ENCODE data around the gene MCF2L2. TPM values are rescaled to one million over a fixed set of nuclear protein-coding genes. Genes with fewer than 3 reads are reported as not detected.

The MCF2L2 gene
- polyA plus RNA-seq, 1 donor from 2014 or later = 0.15 TPM

GRCh38 chr3:183319371-183319770 is 109.0 kb downstream of the MCF2L2 start:
- Mint-ChIP-seq H3K4me1 (no peaks in the 10 kb centered on the region), H3K36me3 (no peaks in the 10 kb centered on the region), H3K27me3 (no peaks in the 10 kb centered on the region), H3K27ac (no peak overlapping the region), H3K4me3 (no peak overlapping the region), H3K9me3 (no peaks in the 10 kb centered on the region)

GRCh38 chr3:183318877-183319276 is 109.5 kb downstream of the MCF2L2 start:
- H3K36me3 Mint-ChIP-seq = no peaks in the 10 kb centered on the region
- no peak overlapping the region for H3K27ac Mint-ChIP-seq
- no peaks in the 10 kb centered on the region for H3K4me1 Mint-ChIP-seq
- H3K4me3 Mint-ChIP-seq = no peak overlapping the region
- H3K9me3 Mint-ChIP-seq = no peaks in the 10 kb centered on the region
- H3K27me3 Mint-ChIP-seq = no peaks in the 10 kb centered on the region

DNA sequence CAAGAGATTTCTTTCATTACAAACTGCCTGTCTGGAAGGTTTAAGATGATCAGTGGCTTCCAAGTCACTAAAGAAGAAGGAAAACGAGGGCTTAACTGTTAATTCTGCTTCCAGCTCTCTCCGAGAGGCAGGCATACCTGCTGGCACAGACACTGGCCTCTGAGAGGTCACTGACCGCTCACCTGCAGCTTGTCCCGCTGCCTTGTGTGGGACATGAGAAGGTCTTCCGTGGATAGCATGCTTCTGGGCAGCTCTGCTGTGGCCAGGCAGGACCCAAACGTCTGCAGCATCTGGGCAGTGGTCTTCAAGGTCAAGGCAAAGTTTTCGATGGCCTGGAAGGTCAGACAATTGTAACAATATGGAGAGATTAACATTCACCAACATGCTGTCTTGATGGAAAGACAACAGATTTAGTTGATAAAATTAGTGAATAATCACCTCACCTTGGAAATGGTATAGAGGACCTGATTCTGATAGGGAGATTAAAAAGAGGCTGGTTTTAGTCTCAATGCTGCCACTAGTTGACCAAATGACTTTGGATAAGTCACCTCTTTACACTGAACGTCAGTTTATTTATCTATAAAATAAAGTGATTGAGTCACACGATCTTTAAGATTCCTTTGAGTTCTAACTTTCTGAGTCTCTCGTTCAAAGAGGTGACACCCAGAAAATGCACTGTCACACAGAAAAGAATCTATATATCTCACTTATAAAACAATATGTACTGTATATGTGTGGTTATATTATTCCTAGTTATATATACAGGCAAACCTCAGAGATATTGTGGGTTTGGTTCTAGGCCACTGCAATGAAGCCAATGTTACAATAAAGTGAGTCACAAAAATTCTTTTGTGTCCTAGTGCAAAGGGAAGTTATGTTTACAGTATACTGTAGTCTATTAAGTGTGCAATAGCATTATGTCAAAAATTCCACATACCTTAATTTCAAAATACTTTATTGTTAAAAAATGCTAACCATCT is 110.2 kb downstream of the MCF2L2 start:
- no peaks in the 10 kb centered on the region for H3K27me3 Mint-ChIP-seq
- no peak overlapping the region for H3K27ac Mint-ChIP-seq
- H3K9me3 Mint-ChIP-seq = no peaks in the 10 kb centered on the region
- no peaks in the 10 kb centered on the region for H3K4me1 Mint-ChIP-seq
- no peak overlapping the region for H3K4me3 Mint-ChIP-seq
- H3K36me3 Mint-ChIP-seq = no peaks in the 10 kb centered on the region

GRCh38 chr3:183317271-183317670 is 111.1 kb downstream of the MCF2L2 start:
- H3K27ac Mint-ChIP-seq = no peak overlapping the region
- H3K4me1 Mint-ChIP-seq = no peaks in the 10 kb centered on the region
- no peaks in the 10 kb centered on the region for H3K9me3 Mint-ChIP-seq
- no peaks in the 10 kb centered on the region for H3K36me3 Mint-ChIP-seq
- H3K27me3 Mint-ChIP-seq = no peaks in the 10 kb centered on the region
- H3K4me3 Mint-ChIP-seq = no peak overlapping the region

DNA sequence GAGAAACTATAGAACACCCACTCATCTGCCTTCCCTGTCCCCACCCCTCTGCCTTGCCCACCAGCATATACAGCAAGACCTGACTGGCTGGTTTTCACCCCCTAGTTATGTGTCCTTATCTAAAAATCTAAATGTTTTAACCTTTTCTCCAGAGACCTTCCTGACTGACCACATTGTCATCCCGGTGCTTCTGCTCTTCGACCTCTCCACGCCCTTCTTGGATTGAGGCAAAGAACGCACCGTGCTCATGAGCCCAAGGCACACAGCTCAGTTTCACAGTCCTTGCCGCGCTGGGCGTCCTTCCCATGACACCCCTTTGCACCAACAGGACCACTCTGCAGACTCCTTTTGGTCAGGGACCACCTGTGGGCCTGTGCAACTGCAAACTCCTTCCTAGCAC is 112.7 kb downstream of the MCF2L2 start:
- Mint-ChIP-seq H3K4me1 (peaks cover 0 to under 1% (median 0%) of the 10 kb centered on the region in 3 donors), H3K27ac (no peak overlapping the region)

DNA sequence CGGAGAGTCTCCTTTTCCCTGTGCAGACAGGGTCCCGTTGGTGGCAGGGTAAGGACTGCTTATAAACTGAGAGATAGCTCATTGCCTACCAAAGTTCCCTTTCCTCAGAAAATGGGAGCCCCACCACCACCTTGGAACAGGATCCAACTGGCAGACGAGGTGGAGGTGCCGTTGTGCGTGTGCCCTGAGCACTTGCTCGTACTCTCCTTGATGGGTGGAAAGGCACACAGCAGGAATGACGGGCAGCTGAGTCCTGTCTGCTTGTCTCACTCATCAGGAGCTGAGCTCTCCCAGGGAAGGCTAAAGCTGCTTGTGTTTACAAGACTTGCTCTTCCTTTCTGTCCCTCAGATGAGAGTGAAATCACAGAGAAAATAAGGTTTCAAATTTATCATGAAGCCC is 114.7 kb downstream of the MCF2L2 start:
- peaks cover 4% of the 10 kb centered on the region for H3K27me3 Mint-ChIP-seq
- peaks cover 0 to 3% (median 0%) of the 10 kb centered on the region in 3 donors for H3K4me1 Mint-ChIP-seq
- H3K4me3 Mint-ChIP-seq = no peak overlapping the region
- no peaks in the 10 kb centered on the region for H3K9me3 Mint-ChIP-seq
- H3K27ac Mint-ChIP-seq = no peak overlapping the region
- no peaks in the 10 kb centered on the region for H3K36me3 Mint-ChIP-seq

More for the DNA sequence above, 112.7 kb downstream of the MCF2L2 start:
- Mint-ChIP-seq H3K4me3 (no peak overlapping the region), H3K36me3 (no peaks in the 10 kb centered on the region), H3K27me3 (no peaks in the 10 kb centered on the region), H3K9me3 (no peaks in the 10 kb centered on the region)

GRCh38 chr3:183313351-183313750 is 115.1 kb downstream of the MCF2L2 start:
- Mint-ChIP-seq H3K4me3 (no peak overlapping the region), H3K27me3 (peaks cover 4% of the 10 kb centered on the region), H3K36me3 (no peaks in the 10 kb centered on the region), H3K27ac (no peak overlapping the region), H3K9me3 (no peaks in the 10 kb centered on the region), H3K4me1 (peaks cover 0 to 3% (median 0%) of the 10 kb centered on the region in 3 donors)

- Mint-ChIP-seq H3K36me3 (no peaks in the 10 kb centered on the region), H3K4me1 (peaks cover 0 to 3% (median 3%) of the 10 kb centered on the region in 3 donors), H3K27ac (no peak overlapping the region), H3K27me3 (peaks cover 4% of the 10 kb centered on the region), H3K4me3 (no peak overlapping the region), H3K9me3 (no peaks in the 10 kb centered on the region)
These were observed 116.0 kb downstream of the MCF2L2 start for GRCh38 chr3:183312433-183312832.

GRCh38 chr3:183310936-183311335 is 117.5 kb downstream of the MCF2L2 start:
- no peaks in the 10 kb centered on the region for H3K9me3 Mint-ChIP-seq
- peaks cover 6 to 9% (median 7%) of the 10 kb centered on the region in 3 donors for H3K4me1 Mint-ChIP-seq
- no peak overlapping the region for H3K4me3 Mint-ChIP-seq
- H3K36me3 Mint-ChIP-seq = no peaks in the 10 kb centered on the region
- H3K27ac Mint-ChIP-seq = no peak overlapping the region
- peaks cover 6% of the 10 kb centered on the region for H3K27me3 Mint-ChIP-seq

GRCh38 chr3:183309276-183309675 is 119.1 kb downstream of the MCF2L2 start:
- Mint-ChIP-seq H3K27ac (no peak overlapping the region), H3K27me3 (peaks cover 6% of the 10 kb centered on the region), H3K36me3 (no peaks in the 10 kb centered on the region), H3K9me3 (no peaks in the 10 kb centered on the region), H3K4me3 (no peak overlapping the region), H3K4me1 (peaks cover 6 to 9% (median 7%) of the 10 kb centered on the region in 3 donors)

- Mint-ChIP-seq H3K4me1 (peaks cover 6 to 9% (median 7%) of the 10 kb centered on the region in 3 donors), H3K27me3 (peaks cover 6% of the 10 kb centered on the region), H3K36me3 (no peaks in the 10 kb centered on the region), H3K4me3 (no peak overlapping the region), H3K9me3 (no peaks in the 10 kb centered on the region), H3K27ac (no peak overlapping the region)
These were observed 119.7 kb downstream of the MCF2L2 start for GRCh38 chr3:183308751-183309150.

GRCh38 chr3:183307749-183308148 is 120.7 kb downstream of the MCF2L2 start:
- no peaks in the 10 kb centered on the region for H3K36me3 Mint-ChIP-seq
- H3K4me3 Mint-ChIP-seq = no peak overlapping the region
- H3K4me1 Mint-ChIP-seq = peaks cover 6 to 9% (median 7%) of the 10 kb centered on the region in 3 donors
- no peaks in the 10 kb centered on the region for H3K9me3 Mint-ChIP-seq
- no peak overlapping the region for H3K27ac Mint-ChIP-seq
- H3K27me3 Mint-ChIP-seq = peaks cover 6% of the 10 kb centered on the region

DNA sequence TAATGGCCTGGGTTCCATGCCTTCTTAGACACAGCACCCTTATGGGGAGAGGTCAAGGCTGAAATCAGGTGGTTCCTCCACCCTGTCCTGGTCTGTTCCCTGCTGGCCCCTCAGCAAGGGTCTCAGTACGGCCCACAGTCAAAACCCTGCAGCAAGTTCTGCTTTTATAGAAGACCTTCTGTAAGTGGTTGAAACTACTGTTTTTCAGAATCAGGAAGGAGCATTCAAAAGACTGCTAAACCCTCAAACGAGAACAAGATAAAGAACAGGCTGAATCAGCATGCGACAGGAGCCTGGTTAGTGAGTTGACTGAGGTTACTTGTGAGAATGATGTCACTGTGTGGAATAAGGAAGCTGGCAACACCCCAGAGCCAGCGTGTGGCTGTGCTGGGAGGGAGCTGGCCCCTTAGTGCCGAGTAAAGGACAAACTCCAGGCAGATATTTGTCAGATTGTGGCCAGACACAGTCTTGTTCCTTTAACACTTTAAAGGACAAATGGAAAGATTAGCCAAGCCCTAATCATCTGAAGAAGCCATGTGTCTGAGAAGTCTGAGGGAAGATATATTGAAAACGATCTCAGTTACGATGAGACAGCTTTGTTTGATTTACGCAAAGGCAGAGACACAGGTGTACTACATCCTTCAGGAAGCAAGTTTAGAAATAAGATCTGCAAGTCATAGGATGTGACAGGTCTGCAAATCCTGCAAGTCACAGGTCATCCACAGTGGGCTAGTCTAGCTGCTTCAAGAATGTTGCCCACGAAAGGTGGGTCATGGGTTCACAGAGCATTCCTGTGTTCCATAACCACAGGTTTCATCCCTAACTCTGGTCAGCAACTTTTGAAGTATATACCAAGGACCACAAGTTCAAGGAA is 121.4 kb downstream of the MCF2L2 start:
- Mint-ChIP-seq H3K9me3 (no peaks in the 10 kb centered on the region), H3K4me1 (peaks cover 6 to 9% (median 7%) of the 10 kb centered on the region in 3 donors), H3K27ac (no peak overlapping the region), H3K36me3 (no peaks in the 10 kb centered on the region), H3K4me3 (peak overlapping the region in 1 of 4 donors; percentile 28), H3K27me3 (peaks cover 6% of the 10 kb centered on the region)

DNA sequence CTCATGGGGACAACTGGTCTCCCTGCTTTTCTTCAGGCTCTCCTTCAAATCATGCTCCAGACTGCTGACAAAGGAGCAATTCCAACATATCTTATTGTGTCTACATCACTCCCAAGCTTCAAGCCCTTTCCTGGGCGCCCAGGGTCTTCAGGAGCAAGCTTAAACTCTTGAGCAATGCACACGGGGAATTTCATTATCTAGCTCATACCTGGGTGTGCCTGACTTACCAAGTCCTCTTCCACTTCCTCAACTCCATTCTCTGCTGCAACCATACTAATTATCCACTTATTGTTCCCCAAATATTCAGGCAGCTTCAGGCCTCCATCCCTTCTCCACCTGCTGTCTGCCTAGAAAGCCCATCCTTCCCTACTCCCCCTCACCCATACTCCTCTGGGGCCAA is 124.7 kb downstream of the MCF2L2 start:
- Mint-ChIP-seq H3K4me1 (peaks cover 5 to 9% (median 6%) of the 10 kb centered on the region in 3 donors), H3K27ac (no peak overlapping the region), H3K36me3 (no peaks in the 10 kb centered on the region), H3K9me3 (no peaks in the 10 kb centered on the region), H3K27me3 (peaks cover 2% of the 10 kb centered on the region), H3K4me3 (no peak overlapping the region)

- peaks cover 3% of the 10 kb centered on the region for H3K27me3 Mint-ChIP-seq
- peaks cover 3 to 5% (median 4%) of the 10 kb centered on the region in 3 donors for H3K4me1 Mint-ChIP-seq
- no peak overlapping the region for H3K27ac Mint-ChIP-seq
- no peaks in the 10 kb centered on the region for H3K9me3 Mint-ChIP-seq
- peaks cover 1% of the 10 kb centered on the region for H3K36me3 Mint-ChIP-seq
- no peak overlapping the region for H3K4me3 Mint-ChIP-seq
These were observed 126.4 kb downstream of the MCF2L2 start for GRCh38 chr3:183301937-183302580.

Measured in IgD-negative memory B cell (primary cell).